ENCODE measurements around the gene KSR1. TPM values are rescaled to one million over a fixed set of nuclear protein-coding genes. Genes with fewer than 3 reads are reported as not detected.

KSR1 gene
- total and polyA plus RNA-seq, 9 of the 15 experiments (the other 6 are each of a cell fraction or from before 2014, with no cell fraction given) = 1.4 to 51.7 (median 18.4) TPM

DNA sequence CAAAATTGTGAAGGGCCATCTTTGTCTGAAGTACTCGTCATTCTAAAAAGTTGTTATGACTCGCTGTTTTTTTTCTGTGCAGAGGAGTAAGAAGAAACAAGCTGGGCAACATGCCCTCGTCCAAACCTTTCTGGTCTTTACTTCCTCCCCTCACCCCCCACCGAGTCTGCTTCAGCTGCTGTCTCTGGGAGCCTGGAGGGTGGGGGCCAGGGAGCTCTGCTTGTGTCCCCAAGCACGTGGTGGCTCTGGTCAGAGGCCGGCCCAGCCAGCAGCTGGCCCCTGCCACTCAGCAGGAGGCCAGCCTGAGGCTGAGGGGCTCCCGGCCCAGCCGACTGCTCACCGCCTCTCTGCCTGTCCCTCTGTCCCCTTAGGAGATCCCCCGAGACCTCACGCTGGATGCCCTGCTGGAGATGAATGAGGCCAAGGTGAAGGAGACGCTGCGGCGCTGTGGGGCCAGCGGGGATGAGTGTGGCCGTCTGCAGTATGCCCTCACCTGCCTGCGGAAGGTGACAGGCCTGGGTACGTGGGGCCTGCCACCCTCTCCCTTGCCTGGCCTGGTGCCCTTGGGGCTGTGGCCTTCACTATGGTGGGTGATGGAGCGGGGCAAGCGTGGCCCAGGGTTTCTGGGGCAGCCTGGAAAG is 121.0 kb downstream of the KSR1 start (continued):
- TF ChIP-seq, protein P1, sequence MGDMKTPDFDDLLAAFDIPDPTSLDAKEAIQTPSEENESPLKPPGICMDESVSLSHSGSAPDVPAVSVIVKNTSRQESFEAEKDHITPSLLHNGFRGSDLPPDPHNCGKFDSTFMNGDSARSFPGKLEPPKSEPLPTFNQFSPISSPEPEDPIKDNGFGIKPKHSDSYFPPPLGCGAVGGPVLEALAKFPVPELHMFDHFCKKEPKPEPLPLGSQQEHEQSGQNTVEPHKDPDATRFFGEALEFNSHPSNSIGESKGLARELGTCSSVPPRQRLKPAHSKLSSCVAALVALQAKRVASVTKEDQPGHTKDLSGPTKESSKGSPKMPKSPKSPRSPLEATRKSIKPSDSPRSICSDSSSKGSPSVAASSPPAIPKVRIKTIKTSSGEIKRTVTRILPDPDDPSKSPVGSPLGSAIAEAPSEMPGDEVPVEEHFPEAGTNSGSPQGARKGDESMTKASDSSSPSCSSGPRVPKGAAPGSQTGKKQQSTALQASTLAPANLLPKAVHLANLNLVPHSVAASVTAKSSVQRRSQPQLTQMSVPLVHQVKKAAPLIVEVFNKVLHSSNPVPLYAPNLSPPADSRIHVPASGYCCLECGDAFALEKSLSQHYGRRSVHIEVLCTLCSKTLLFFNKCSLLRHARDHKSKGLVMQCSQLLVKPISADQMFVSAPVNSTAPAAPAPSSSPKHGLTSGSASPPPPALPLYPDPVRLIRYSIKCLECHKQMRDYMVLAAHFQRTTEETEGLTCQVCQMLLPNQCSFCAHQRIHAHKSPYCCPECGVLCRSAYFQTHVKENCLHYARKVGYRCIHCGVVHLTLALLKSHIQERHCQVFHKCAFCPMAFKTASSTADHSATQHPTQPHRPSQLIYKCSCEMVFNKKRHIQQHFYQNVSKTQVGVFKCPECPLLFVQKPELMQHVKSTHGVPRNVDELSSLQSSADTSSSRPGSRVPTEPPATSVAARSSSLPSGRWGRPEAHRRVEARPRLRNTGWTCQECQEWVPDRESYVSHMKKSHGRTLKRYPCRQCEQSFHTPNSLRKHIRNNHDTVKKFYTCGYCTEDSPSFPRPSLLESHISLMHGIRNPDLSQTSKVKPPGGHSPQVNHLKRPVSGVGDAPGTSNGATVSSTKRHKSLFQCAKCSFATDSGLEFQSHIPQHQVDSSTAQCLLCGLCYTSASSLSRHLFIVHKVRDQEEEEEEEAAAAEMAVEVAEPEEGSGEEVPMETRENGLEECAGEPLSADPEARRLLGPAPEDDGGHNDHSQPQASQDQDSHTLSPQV (IDR thresholded peaks at IDR 0.05) = peak; percentile 85
- no peak; the same call in 1 of the 2 replicates for TF ChIP-seq CTBP1 (IDR thresholded peaks at IDR 0.05; ENCODE audit: borderline replicate concordance)
- peak; percentile 31 for TF ChIP-seq RBM22 (IDR thresholded peaks at IDR 0.05; ENCODE audit: low read depth, low read length, poor library complexity, severe bottlenecking)
- no peak for TF ChIP-seq BDP1 (IDR thresholded peaks at IDR 0.05; ENCODE audit: insufficient read depth, insufficient read length)
- no peak for TF ChIP-seq GATAD2B (IDR thresholded peaks at IDR 0.05; ENCODE audit: borderline replicate concordance)
- TF ChIP-seq PRPF4 (IDR thresholded peaks at IDR 0.05; ENCODE audit: insufficient read depth, low read depth, low read length, poor library complexity, severe bottlenecking) = no peak
- no peak for TF ChIP-seq TAF7 (tag; IDR thresholded peaks at IDR 0.05)
- no peak for TF ChIP-seq C11orf30 (IDR thresholded peaks at IDR 0.05; ENCODE audit: low read depth)
- TF ChIP-seq ZNF224 (CRISPR knock-in tag; IDR thresholded peaks at IDR 0.05) = no peak
- TF ChIP-seq ZBTB1 (CRISPR knock-in tag; IDR thresholded peaks at IDR 0.05; ENCODE audit: borderline replicate concordance, low read depth) = no peak
- no peak for TF ChIP-seq ZNF3 (CRISPR knock-in tag; IDR thresholded peaks at IDR 0.05)
- TF ChIP-seq ATF1 (CRISPR knock-in tag; IDR thresholded peaks at IDR 0.05) = no peak
- no peak for TF ChIP-seq ATF1 (tag; IDR thresholded peaks at IDR 0.05)
- TF ChIP-seq ZNF140 (CRISPR knock-in tag; IDR thresholded peaks at IDR 0.05) = no peak
- no peak for TF ChIP-seq MEF2A (IDR thresholded peaks at IDR 0.05; ENCODE audit: control insufficient read depth, low read depth, low read length)
- no peak for TF ChIP-seq MAFK (IDR thresholded peaks at IDR 0.05; ENCODE audit: low read length)
- no peak for TF ChIP-seq ZNF121 (CRISPR knock-in tag; conservative IDR thresholded peaks at IDR 0.05)
- no peak for TF ChIP-seq NONO (IDR thresholded peaks at IDR 0.05; ENCODE audit: low read depth in 2 of 2, low read length in 1 of 2)
- 0 out of 2 replicates have a peak, but pooled peaks have one; percentile 30 for TF ChIP-seq BHLHE40 (IDR thresholded peaks at IDR 0.05; ENCODE audit: low read length)
- TF ChIP-seq MAFG (tag; conservative IDR thresholded peaks at IDR 0.05) = no peak
- no peak for TF ChIP-seq NFATC3 (IDR thresholded peaks at IDR 0.05)
- TF ChIP-seq XRCC4 (IDR thresholded peaks at IDR 0.05; ENCODE audit: extremely low read depth, insufficient read depth, insufficient read length) = no peak
- TF ChIP-seq, protein P2, sequence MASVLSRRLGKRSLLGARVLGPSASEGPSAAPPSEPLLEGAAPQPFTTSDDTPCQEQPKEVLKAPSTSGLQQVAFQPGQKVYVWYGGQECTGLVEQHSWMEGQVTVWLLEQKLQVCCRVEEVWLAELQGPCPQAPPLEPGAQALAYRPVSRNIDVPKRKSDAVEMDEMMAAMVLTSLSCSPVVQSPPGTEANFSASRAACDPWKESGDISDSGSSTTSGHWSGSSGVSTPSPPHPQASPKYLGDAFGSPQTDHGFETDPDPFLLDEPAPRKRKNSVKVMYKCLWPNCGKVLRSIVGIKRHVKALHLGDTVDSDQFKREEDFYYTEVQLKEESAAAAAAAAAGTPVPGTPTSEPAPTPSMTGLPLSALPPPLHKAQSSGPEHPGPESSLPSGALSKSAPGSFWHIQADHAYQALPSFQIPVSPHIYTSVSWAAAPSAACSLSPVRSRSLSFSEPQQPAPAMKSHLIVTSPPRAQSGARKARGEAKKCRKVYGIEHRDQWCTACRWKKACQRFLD (CRISPR knock-in tag; IDR thresholded peaks at IDR 0.05) = no peak; the same call in 1 of the 2 replicates
- TF ChIP-seq RFX1 (IDR thresholded peaks at IDR 0.05) = no peak
